HG03520 (cell line): ENCODE measurements around the gene C19orf25.
"Not testable (repeated sequence)": the region's sequence is repeated elsewhere in the genome, so short reads cannot be mapped to it uniquely, and the experiment has no call there.

ENCODE experiments used
- ATAC-seq: cut with Tn5 transposase; IDR thresholded peaks from one replicate; pipeline ENCODE4 v1.9.1; 2021; ENCODE audit warnings: mild to moderate bottlenecking, moderate library complexity; ENCODE audit not compliant: unreplicated experiment

Gene C19orf25

DNA sequence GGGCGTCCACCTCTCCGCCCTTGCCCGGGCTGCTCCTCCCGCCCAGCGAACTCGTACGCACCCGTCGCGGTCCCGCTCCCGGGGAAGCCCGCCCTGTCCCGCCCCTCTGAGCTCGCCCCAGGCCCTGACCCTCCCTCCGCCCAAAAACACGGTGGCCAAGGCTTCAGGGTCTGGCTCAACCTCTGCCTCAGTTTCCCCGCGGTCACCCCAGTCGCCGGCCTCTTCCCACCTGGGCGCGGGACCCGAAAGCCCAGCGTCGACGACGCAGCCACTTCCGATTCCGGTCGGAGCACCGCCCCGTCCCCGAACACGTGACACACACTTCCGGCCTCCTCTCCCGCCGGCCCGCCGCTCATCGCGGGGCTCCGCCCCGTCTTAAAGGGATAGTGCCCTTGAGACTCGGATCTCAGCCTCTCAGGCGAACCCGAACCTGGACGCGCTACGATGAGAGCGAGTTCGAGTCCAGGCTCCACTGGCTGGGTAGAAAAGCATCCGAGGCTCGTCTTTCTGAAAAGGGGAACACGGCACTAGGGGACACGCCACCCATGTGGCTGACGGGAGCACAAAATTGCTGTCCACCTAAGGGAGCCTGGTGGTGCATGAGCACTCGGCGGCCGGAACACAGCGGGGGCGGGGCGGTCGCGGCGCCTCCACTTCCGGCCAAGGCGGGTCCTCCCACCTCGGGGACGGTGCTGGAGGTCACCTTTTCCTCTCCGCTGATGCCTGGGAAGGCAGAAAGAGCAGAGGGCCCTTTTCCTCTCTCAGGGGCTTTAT, at the start of gene C19orf25:
C19orf25 (minus strand) TSS at position 282 of the 774 bp plus-strand sequence. CDS start 312 bp downstream, outside the sequence.
- ATAC-seq: peak; percentile 62

DNA sequence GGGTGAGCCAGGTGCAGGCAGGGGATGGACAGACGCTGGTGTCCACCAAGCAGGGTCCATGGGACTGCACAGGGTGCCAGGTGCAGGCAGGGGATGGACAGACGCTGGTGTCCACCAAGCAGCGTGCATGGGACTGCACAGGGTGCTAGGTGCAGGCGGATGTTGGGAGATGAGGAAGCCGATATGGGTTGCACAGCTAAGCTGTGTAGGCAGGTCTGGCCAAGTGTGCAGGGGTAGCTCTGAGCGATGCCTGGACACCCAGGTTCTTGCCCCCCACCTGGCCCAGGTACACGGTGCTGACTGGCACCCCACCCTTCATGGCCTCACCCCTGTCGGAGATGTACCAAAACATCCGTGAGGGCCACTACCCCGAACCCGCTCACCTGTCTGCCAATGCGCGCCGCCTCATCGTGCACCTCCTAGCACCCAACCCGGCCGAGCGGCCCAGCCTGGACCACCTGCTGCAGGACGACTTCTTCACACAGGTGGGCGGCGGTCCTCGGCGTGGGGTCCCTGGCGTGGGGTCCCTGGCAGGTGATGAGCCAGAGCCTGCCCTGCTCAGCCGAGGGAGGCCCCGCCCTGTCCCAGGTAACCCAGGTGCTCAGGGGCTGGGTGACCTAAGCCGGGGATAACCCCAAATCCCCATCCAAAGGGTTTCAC, 48.8 kb upstream of the C19orf25 start:
- no peak for ATAC-seq

- ATAC-seq: no peak
These were observed 48.1 kb upstream of the C19orf25 start for GRCh38 chr19:1526979-1527649.

DNA sequence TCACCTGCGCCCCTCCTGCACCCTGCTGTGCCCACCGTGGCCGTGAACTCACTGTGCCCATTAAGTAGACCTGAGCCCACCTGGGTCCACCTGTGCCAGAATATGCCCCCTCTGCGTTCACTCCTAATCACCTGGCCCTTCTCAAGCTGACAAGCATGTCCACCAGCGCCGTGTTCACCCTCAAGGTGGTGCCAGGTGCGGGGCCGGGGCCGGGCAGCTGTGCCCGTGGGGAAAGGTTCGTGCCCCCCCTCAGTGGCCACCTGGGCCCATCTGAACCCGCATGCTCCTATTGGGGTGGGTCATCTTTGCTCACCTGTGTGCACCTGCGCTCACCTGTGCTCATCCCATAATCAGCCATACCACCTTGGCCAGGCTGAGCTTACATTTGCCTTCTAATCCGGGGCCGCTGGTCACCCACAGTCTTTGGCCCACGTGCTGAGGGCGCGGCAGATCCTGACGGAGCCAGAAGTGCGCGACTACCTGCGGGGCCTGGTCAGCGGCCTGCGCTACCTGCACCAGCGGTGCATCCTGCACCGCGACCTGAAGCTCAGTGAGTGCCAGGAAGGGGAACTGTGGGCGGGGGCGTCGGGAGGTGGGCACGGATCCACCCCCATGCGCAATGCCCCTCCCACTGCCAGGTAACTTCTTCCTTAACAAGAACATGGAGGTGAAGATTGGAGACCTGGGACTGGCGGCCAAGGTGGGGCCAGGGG, 47.2 kb upstream of the C19orf25 start:
- ATAC-seq: no peak

DNA sequence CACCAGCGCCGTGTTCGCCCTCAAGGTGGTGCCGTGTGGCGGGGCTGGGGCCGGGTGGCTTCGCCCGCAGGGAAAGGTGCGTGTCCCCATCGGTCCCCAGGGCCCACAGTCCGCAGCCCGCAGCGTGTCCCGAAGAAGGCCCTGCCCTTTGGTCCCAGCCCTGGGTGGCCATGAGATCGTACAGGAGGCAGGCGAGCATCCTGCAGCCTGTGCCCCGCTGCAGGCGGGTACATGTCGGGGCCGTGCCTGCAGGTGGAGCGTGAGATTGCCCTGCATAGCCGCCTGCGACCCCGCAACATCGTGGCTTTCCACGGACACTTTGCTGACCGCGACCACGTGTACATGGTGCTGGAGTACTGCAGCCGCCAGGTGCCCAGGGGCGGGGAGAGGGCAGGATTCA, 46.3 kb upstream of the C19orf25 start:
- ATAC-seq: no peak

GRCh38 chr19:1524972-1525325, 45.9 kb upstream of the C19orf25 start:
- ATAC-seq: no peak

GRCh38 chr19:1524287-1524971, 45.4 kb upstream of the C19orf25 start:
- ATAC-seq: no peak

GRCh38 chr19:1523412-1524286, 44.6 kb upstream of the C19orf25 start, which contains the start of gene PLK5:
Gene PLK5, plus strand, starts transcription at chr19:1524077. Its CDS starts 2,920 bp downstream, at chr19:1526997.
- no peak for ATAC-seq

- no peak for ATAC-seq
These were observed 43.8 kb upstream of the C19orf25 start for GRCh38 chr19:1522838-1523237.

DNA sequence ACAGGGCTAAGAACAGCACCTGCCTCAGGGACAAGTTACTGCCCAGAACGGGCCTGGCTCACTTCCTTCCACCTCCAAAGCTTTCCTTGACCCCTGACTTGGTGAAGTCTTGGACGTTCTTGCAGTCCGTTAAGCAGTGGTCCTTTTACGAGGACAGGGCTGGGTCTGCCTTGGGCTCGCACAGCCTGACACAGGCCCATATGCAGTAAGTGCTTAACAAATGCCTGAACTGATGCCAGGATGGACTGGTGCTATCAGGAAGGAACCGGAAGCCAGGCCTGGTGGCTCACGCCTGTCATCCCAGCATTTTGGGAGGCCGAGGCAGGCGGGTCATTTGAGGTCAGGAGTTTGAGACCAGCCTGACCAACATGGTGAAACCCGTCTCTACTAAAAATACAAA, 43.0 kb upstream of the C19orf25 start:
- no peak for ATAC-seq

GRCh38 chr19:1521636-1522035, 42.6 kb upstream of the C19orf25 start:
- ATAC-seq: no peak

DNA sequence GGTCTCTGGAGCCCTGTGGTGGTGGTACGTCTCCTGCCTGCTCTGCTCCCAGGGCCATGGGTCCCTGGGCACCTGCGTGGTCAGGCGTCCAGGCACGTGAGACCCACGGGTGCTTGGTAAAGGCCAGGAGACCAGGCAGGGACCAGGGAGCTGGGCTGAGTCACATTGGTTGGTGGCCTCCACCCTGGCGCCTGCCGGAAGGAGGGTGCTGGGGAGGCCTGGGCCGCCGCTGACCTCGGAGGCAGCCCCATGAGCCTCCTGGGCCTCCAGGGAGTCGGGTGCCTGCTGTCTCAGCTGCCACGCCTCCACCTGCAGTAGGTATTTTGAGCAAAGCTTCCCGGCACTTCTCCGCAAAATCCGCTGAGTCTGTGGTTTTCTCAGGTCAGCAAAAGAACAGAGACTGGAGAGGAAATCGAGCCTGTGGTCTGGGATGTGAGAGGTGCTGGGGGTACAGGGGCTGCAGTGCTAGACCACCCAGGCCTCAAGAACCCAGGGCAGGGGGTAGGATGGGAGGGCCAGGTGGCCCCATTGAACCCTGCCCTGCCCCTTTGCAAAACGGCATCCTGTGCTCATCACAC, 41.3 kb upstream of the C19orf25 start:
- ATAC-seq: no peak

- not testable (repeated sequence) for ATAC-seq
These were observed 40.8 kb upstream of the C19orf25 start for GRCh38 chr19:1519802-1520201.

- ATAC-seq: no peak
These were observed 39.5 kb upstream of the C19orf25 start for GRCh38 chr19:1518471-1518870.

GRCh38 chr19:1516395-1516753, 37.4 kb upstream of the C19orf25 start:
- no peak for ATAC-seq

GRCh38 chr19:1514986-1515721, 36.1 kb upstream of the C19orf25 start:
- ATAC-seq: no peak

DNA sequence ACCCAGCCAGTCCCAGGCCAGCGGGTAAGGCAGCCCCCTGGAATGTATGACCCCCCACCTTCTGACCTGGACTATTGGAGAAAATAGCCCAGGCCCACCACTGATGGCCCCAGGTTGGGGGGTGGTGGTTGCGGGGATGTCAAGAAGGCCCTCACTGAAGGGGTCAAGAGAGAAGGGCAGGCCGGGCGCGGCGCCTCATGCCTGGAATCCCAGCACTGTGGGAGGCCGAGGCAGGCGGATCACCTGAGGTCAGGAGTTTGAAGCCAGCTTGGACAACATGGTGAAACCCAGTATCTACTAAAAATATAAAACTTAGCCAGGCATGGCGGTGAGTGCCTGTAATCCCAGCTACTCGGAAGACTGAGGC, 35.3 kb upstream of the C19orf25 start:
- no peak for ATAC-seq

GRCh38 chr19:1513499-1514294, 34.7 kb upstream of the C19orf25 start:
- ATAC-seq: no peak
